ENCODE results near the gene SLCO2A1. TPM values are rescaled to one million over a fixed set of nuclear protein-coding genes. Genes with fewer than 3 reads are reported as not detected.

SLCO2A1 gene
- 1.3 and 3.5 TPM in 2 replicates for total RNA-seq

GRCh38 chr3:134029734-134030378 lies at the start of gene SLCO2A1:
Gene SLCO2A1 (minus strand): TSS chr3:134029925. CDS start chr3:134029802, 123 bp downstream.

DNA sequence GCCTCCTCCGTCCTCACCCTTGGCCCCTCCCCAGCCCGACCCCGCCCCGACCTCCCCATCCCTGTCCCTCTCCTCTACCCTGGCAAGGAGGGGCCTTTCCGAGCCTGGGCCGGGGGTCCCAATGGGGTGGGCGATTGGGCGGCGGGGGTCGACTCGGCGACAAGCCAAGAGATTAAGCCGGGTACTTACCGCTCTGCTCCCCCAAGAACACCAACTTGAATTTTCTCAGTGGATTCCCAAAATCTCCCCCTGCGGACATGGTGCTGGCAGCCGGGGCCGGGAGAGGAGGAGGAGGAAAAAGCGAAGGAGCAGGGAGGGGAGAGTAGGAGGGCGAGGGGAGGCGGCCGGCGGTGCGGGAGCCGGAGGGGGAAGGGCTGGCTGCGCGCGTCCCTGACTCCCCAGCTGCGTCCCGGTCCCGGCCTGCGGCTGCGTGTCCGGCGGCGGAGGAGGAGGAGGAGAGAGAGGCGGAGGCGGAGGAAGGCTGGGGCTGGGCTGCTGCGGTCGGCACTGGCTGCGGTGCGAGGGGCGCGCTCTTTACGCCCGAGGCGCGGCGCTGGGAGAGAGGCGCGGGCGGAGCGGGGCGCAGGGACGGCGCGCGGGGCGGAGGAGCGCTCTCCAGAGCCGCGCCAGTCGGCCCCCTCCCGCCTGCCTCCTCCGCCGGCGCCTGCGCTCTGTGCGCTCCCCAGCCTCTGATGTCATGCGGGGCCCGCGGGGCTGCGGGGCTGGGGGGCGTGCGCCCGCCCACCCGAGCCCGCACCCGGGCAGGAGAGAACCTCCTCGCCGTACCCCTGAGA lies 134.3 kb downstream of the SLCO2A1 start, which contains the start of gene RAB6B:
Gene RAB6B (minus strand): TSS at position 675 of the 794 bp plus-strand sequence. CDS start 416 bp downstream, at position 259.

Other genes starting within 250 kb of the SLCO2A1 start
- 40.8 and 47.4 TPM in 2 replicates for gene SRPRB, start 224.1 kb downstream of the SLCO2A1 start, total RNA-seq
- gene RAB6B, start 134.0 kb downstream of the SLCO2A1 start, total RNA-seq: 0.32 and 2.1 TPM in 2 replicates
- 52.6 and 111 TPM in 2 replicates for gene RYK, start 220.9 kb upstream of the SLCO2A1 start, total RNA-seq

All from bladder microvascular endothelial cell (primary cell).